HepG2 (cell line): ENCODE measurements around the gene LIN7A. TPM values are rescaled to one million over a fixed set of nuclear protein-coding genes. Genes with fewer than 3 reads are reported as not detected.

Experiments used
- ATAC-seq: fragments of 200-7000 bp; cut with Tn5 transposase; 3 replicates; pipeline ENCODE4 v1.9.1; 2020; ENCODE audit warnings: mild to moderate bottlenecking, moderate library complexity
- BruUV-seq: library from RNA; stranded (reverse); fragments of 400-500 nt; replicated peaks from 2 replicates; lab custom pipeline; 2021; lab: Mats Ljungman, UMichigan
- CTCF ChIA-PET: fragments of 300-600 bp; formaldehyde crosslinking; extraction: SDS; loops from one replicate; lab custom pipeline; 2021; ENCODE audit warnings: low total read pairs, inconsistent platforms, low intra/inter-chr PET ratio; lab: Yijun Ruan, JAX
- POLR2A ChIA-PET: fragments of 350-600 bp; sonication (Branson Sonifier 250); formaldehyde crosslinking; loops from one replicate; lab custom pipeline; 2020; ENCODE audit warnings: antibody characterized with exemption, inconsistent platforms; lab: Yijun Ruan, JAX
- DNase-seq: peaks from one replicate; pipeline ENCODE4 v3.0.0-alpha.2; 2015; ENCODE audit warnings: low spot score
- FAIRE-seq: peaks from 3 replicates; lab custom pipeline; 2011; peaks lifted over from hg19 to GRCh38; lab: Jason Lieb, UNC
- H2AFZ ChIP-seq: one replicate; pipeline ENCODE4 v1.6.1; 2011; ENCODE audit warnings: low read length, inconsistent platforms
- H3K27ac ChIP-seq: fragments of 300-600 bp; 3 replicates; pipeline ENCODE4 v1.8.0; 2011; ENCODE audit warnings: mixed run types, mild to moderate bottlenecking, mixed read lengths, low read length, inconsistent platforms; ENCODE audit not compliant: insufficient read depth; ENCODE audit errors: extremely low read length
- H3K27me3 ChIP-seq, 2 experiments: fragments of 200-600 bp in 1 of 2; 2 replicates in 1 of 2; 3 replicates in 1 of 2; pipeline versions ENCODE4 v1.6.0 to v1.8.0; 2011; ENCODE audit warnings: low read length in 2 of 2, mild to moderate bottlenecking in 2 of 2, moderate library complexity in 2 of 2, inconsistent platforms in 1 of 2; ENCODE audit not compliant: insufficient read depth in 2 of 2, control insufficient read depth in 1 of 2
- H3K36me3 ChIP-seq, 2 experiments: fragments of 200-600 bp in 1 of 2; replicated peaks in 1 of 2; 2 replicates in 1 of 2; 3 replicates in 1 of 2; pipeline versions ENCODE4 v1.5.1 to v1.8.0; 2011; ENCODE audit warnings: low read length in 2 of 2, inconsistent platforms in 1 of 2; ENCODE audit not compliant: insufficient read depth in 2 of 2, control insufficient read depth in 1 of 2
- H3K4me1 ChIP-seq: 2 replicates; pipeline ENCODE4 v1.5.1; 2012; ENCODE audit warnings: low read length, inconsistent platforms; ENCODE audit not compliant: insufficient read depth
- H3K4me2 ChIP-seq: 2 replicates; pipeline ENCODE4 v1.6.0; 2011; ENCODE audit warnings: low read depth, low read length, inconsistent platforms
- H3K4me3 ChIP-seq, 3 experiments: fragments of 200-600 bp in 1 of 3; sonication (generic), shearing (Covaris generic) in 1 of 3; replicated peaks in 1 of 3; 2 replicates each; pipeline ENCODE4 v1.5.1; 2011 to 2016; ENCODE audit warnings: low read length in 3 of 3, inconsistent platforms in 2 of 3, low read depth in 2 of 3, mild to moderate bottlenecking in 2 of 3, control low read depth in 1 of 3, mixed read lengths in 1 of 3; ENCODE audit not compliant: insufficient read depth in 1 of 3
- H3K79me2 ChIP-seq: one replicate; pipeline ENCODE4 v1.6.1; 2011; ENCODE audit warnings: low read length, inconsistent platforms; ENCODE audit not compliant: insufficient read depth
- H3K9ac ChIP-seq: 2 replicates; pipeline ENCODE4 v1.6.0; 2011; ENCODE audit warnings: mild to moderate bottlenecking, low read depth, low read length, inconsistent platforms; ENCODE audit not compliant: insufficient read depth
- H3K9me3 ChIP-seq: 2 replicates; pipeline ENCODE4 v1.5.1; 2012; ENCODE audit warnings: mild to moderate bottlenecking, low read length
- H4K20me1 ChIP-seq: 2 replicates; pipeline ENCODE4 v1.6.0; 2011; ENCODE audit warnings: inconsistent platforms, mild to moderate bottlenecking, low read length, moderate library complexity; ENCODE audit not compliant: insufficient read depth
- U2AF1 ChIP-seq: fragments of 200-400 bp; formaldehyde crosslinking; optimal IDR thresholded peaks from 2 replicates; pipeline ENCODE3; 2017; ENCODE audit warnings: mild to moderate bottlenecking, low read depth, low read length
- ZNF143 ChIP-seq: sonication (generic); formaldehyde crosslinking; IDR thresholded peaks from 2 replicates; pipeline ENCODE4 v1.4.0; 2020; ENCODE audit warnings: missing genetic modification reagents
- ZNF333 ChIP-seq: sonication (generic); formaldehyde crosslinking; IDR thresholded peaks from 2 replicates; pipeline ENCODE4 v1.4.0; 2020; ENCODE audit warnings: mild to moderate bottlenecking, missing genetic modification reagents, borderline replicate concordance
- WGBS: methylation state at CpG from one replicate; pipeline ENCODE4 v1.1.6; 2017; ENCODE audit warnings: low lambda C conversion rate; 5-methylcytosine and 5-hydroxymethylcytosine counted together
- in situ Hi-C: cut with HindIII; loops from 2 replicates; pipeline ENCODE4 v1.10.0; 2017; ENCODE audit warnings: low pct_unique_long_range_greater_than_20kb; ENCODE audit not compliant: extremely low pct_ligation_motif_present
- intact Hi-C: fragments of 100-400 bp; cut with micrococcal nuclease; formaldehyde crosslinking; loops from one replicate; pipeline ENCODE4 v1.10.0; 2022; ENCODE audit not compliant: unreplicated experiment
- polyA plus RNA-seq, 8 experiments: library from polyadenylated mRNA; depleted of rRNA in 3 of 8; stranded (reverse) in 7 of 8; unstranded in 1 of 8; fragments of >200 nt; fragmentation: Illumina TruSeq in 4 of 8; extraction: Trizol in 4 of 8; gene quantifications; 2 replicates each; pipeline versions ENCODE4 v1.2.1 to v1.2.3, GENCODE V29; 2011 to 2016; ENCODE audit warnings: low read depth in 4 of 8, missing spikeins in 1 of 8, mixed read lengths in 1 of 8; ENCODE audit not compliant: insufficient read depth in 1 of 8
- total RNA-seq, 5 experiments: library from RNA; depleted of rRNA; stranded (reverse); fragments of >200 nt; fragmentation: Illumina TruSeq; extraction: Trizol; gene quantifications; 2 replicates each; pipeline ENCODE4 v1.2.3, GENCODE V29; 2016; ENCODE audit warnings: low read depth in 1 of 5
- TF ChIP-seq, protein P1 (sequence below): sonication (generic); formaldehyde crosslinking; IDR thresholded peaks from 2 replicates; pipeline ENCODE4 v1.5.0; 2020; ENCODE audit warnings: missing genetic modification reagents
- TF ChIP-seq, protein P2 (sequence below): sonication (generic); formaldehyde crosslinking; IDR thresholded peaks from 2 replicates; pipeline ENCODE4 v1.8.1; 2023; ENCODE audit warnings: mild to moderate bottlenecking, missing genetic modification reagents
- TF ChIP-seq, protein P3 (sequence below): sonication (generic); formaldehyde crosslinking; IDR thresholded peaks from 2 replicates; pipeline ENCODE4 v1.5.0; 2020; ENCODE audit warnings: mild to moderate bottlenecking, missing genetic modification reagents

Gene LIN7A
- total and polyA plus RNA-seq, 2 of the 13 experiments (the other 11 are each of a cell fraction or from before 2014, with no cell fraction given), result 18.5 to 19.2 TPM

DNA sequence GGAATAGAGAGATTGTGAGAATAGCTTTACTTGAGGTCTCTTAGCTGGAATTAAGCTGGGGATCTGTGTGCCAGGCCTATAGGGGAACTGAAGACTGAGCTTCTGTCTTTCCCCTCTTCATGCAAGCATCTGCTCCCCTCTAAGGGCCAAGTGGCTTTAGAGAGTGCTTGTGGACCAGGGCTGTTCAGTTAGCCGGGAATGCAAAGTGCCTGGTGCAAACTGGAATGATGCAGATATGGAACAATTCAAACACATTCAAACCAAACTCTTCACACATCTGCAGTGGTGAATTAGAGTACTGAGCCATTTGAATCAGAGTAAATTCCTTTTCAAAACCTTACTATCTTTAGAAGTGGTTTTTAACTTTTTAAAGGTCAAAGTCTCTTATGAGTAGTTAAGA, 99.0 kb downstream of the LIN7A start:
- Histone ChIP-seq H4K20me1 (no peaks in the 10 kb centered on the region), H3K79me2 (no peaks in the 10 kb centered on the region), H2AFZ (no peak overlapping the region), H3K9ac (no peak overlapping the region), H3K36me3 (peaks cover 0 to 5% of the 10 kb centered on the region in 2 experiments; a peak in 1 of 5 replicates), H3K4me1 (peaks cover 19% of the 10 kb centered on the region), H3K27me3 (no peaks in the 10 kb centered on the region), H3K9me3 (no peaks in the 10 kb centered on the region), H3K27ac (no peak overlapping the region), H3K4me3 (no peak overlapping the region), H3K4me2 (no peak overlapping the region)
- ChIA-PET POLR2A (interaction anchor here (1.3 to 2.8 kb wide), 2 partner anchors 12 to 98 kb away, joined by 3 to 13 read pairs; partner anchors contain the start of gene LIN7A), CTCF (no interaction called here)
- no TSS peak for BruUV-seq
- FAIRE-seq, result no peak
- 56% methylated on average over 1 of the region's 1 CpG for WGBS
- DNase-seq, result peak; percentile 2
- intact Hi-C loops, result loop anchor here (5.0 kb wide), 2 partner anchors 99 to 419 kb away; partner anchors contain the start of gene LIN7A
- TF ChIP-seq, protein P1, sequence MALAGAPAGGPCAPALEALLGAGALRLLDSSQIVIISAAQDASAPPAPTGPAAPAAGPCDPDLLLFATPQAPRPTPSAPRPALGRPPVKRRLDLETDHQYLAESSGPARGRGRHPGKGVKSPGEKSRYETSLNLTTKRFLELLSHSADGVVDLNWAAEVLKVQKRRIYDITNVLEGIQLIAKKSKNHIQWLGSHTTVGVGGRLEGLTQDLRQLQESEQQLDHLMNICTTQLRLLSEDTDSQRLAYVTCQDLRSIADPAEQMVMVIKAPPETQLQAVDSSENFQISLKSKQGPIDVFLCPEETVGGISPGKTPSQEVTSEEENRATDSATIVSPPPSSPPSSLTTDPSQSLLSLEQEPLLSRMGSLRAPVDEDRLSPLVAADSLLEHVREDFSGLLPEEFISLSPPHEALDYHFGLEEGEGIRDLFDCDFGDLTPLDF, result no peak
- TF ChIP-seq, protein P2, sequence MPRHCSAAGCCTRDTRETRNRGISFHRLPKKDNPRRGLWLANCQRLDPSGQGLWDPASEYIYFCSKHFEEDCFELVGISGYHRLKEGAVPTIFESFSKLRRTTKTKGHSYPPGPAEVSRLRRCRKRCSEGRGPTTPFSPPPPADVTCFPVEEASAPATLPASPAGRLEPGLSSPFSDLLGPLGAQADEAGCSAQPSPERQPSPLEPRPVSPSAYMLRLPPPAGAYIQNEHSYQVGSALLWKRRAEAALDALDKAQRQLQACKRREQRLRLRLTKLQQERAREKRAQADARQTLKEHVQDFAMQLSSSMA (CRISPR knock-in tag), result no peak
- no peak for TF ChIP-seq U2AF1
- in situ Hi-C loops, result loop anchor here (5.0 kb wide), 1 partner anchor 104 kb away; no protein-coding TSS in a partner anchor
- ATAC-seq, result peak; percentile 38; the same call in 1 of the 3 replicates

DNA sequence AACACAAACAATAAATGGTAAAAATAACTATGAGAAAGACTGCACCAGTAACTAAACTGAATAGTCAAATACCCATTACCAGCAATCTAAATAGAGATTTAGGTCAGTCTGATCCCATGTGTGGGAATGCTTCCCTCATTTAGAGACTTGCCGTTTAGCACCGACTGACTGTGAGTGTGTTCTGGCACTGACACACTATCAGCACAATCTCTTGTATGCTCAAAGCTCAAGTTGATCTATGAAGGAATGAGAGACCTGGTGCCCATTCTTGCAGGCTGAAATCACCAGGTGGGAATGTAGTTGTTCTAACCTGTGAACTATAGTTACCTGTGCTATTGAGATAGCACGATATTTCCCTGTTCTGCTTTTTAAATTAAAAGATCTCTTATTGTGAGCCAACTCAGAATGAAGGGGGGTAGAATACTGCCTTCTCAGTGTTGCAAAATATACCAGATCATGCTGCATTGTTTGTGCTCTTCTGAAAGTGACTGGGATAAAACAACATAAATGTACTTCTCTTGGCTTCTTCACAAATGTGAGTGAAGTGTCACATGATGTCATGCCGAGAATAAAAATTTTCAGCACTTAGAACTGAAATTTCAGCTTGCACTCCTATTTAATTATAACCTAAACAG, 99.6 kb downstream of the LIN7A start:
- Histone ChIP-seq H3K27ac (peak overlapping the region; percentile 14), H4K20me1 (no peaks in the 10 kb centered on the region), H3K79me2 (no peaks in the 10 kb centered on the region), H3K4me2 (no peak overlapping the region), H2AFZ (no peak overlapping the region), H3K27me3 (no peaks in the 10 kb centered on the region), H3K9ac (no peak overlapping the region), H3K4me1 (peaks cover 19% of the 10 kb centered on the region), H3K9me3 (no peaks in the 10 kb centered on the region), H3K4me3 (no peak overlapping the region), H3K36me3 (peaks cover 0 to 2% of the 10 kb centered on the region in 2 experiments; a peak in 1 of 5 replicates)
- POLR2A ChIA-PET, result interaction anchor here (1.3 to 2.8 kb wide), 2 partner anchors 12 to 99 kb away, joined by 3 to 13 read pairs; partner anchors contain the start of gene LIN7A
- TF ChIP-seq, protein P3, sequence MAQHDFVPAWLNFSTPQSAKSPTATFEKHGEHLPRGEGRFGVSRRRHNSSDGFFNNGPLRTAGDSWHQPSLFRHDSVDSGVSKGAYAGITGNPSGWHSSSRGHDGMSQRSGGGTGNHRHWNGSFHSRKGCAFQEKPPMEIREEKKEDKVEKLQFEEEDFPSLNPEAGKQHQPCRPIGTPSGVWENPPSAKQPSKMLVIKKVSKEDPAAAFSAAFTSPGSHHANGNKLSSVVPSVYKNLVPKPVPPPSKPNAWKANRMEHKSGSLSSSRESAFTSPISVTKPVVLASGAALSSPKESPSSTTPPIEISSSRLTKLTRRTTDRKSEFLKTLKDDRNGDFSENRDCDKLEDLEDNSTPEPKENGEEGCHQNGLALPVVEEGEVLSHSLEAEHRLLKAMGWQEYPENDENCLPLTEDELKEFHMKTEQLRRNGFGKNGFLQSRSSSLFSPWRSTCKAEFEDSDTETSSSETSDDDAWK (CRISPR knock-in tag), result no peak
- TF ChIP-seq ZNF333 (CRISPR knock-in tag), result no peak
- no peak for TF ChIP-seq ZNF143 (CRISPR knock-in tag)
- WGBS, result 34% methylated on average over 4 of the region's 4 CpGs
- CTCF ChIA-PET, result interaction anchor here (0.8 to 1.5 kb wide), 2 partner anchors 109 to 419 kb away, joined by 3 to 6 read pairs; no protein-coding TSS in a partner anchor
- FAIRE-seq, result no peak
- peak; percentile 43 for DNase-seq
- peak; percentile 59; the same call in 2 of the 3 replicates for ATAC-seq
- intact Hi-C loops, result loop anchor here (5.0 kb wide), 2 partner anchors 99 to 419 kb away; partner anchors contain the start of gene LIN7A
- no TSS peak for BruUV-seq
- in situ Hi-C loops, result loop anchor here (5.0 kb wide), 1 partner anchor 104 kb away; no protein-coding TSS in a partner anchor
